Muscle layer of duodenum (tissue), 2 donors: Measurements from ENCODE around the gene CCDC63.

ENCODE experiments used
- H3K27ac ChIP-seq: one replicate; pipeline ENCODE4 v1.7.0; 2013; ENCODE audit warnings: mild to moderate bottlenecking, low read length
- H3K27me3 ChIP-seq: one replicate; pipeline ENCODE4 v1.7.0; 2013; ENCODE audit warnings: low read depth, mild to moderate bottlenecking, control low read depth, low read length
- H3K36me3 ChIP-seq, 2 donors: one replicate each; pipeline ENCODE4 v1.7.0; 2013; ENCODE audit warnings: low read length in 2 of 2, control low read depth in 1 of 2, mild to moderate bottlenecking in 1 of 2; ENCODE audit not compliant: insufficient read depth in 2 of 2, control insufficient read depth in 1 of 2
- H3K4me1 ChIP-seq, 2 donors: one replicate each; pipeline ENCODE4 v1.7.0; 2013; ENCODE audit warnings: low read length in 2 of 2, mild to moderate bottlenecking in 2 of 2, control low read depth in 1 of 2, moderate library complexity in 1 of 2; ENCODE audit not compliant: insufficient read depth in 2 of 2, control insufficient read depth in 1 of 2
- H3K4me3 ChIP-seq, 2 donors: one replicate each; pipeline ENCODE4 v1.7.0; 2013; ENCODE audit warnings: low read length in 2 of 2, low read depth in 1 of 2, mild to moderate bottlenecking in 1 of 2
- H3K9me3 ChIP-seq, 2 donors: one replicate each; pipeline ENCODE4 v1.7.0; 2013; ENCODE audit warnings: low read length in 2 of 2, control low read depth in 1 of 2, mild to moderate bottlenecking in 1 of 2; ENCODE audit not compliant: control insufficient read depth in 1 of 2
- donor health status: healthy.

Gene CCDC63

GRCh38 chr12:110908377-110909152 is 61.8 kb downstream of the CCDC63 start:
- peaks cover 3% of the 10 kb centered on the region for H3K27me3 ChIP-seq
- H3K27ac ChIP-seq: no peak overlapping the region
- no peak overlapping the region for H3K4me3 ChIP-seq
- H3K9me3 ChIP-seq: no peaks in the 10 kb centered on the region
- no peaks in the 10 kb centered on the region for H3K4me1 ChIP-seq
- H3K36me3 ChIP-seq: no peaks in the 10 kb centered on the region

DNA sequence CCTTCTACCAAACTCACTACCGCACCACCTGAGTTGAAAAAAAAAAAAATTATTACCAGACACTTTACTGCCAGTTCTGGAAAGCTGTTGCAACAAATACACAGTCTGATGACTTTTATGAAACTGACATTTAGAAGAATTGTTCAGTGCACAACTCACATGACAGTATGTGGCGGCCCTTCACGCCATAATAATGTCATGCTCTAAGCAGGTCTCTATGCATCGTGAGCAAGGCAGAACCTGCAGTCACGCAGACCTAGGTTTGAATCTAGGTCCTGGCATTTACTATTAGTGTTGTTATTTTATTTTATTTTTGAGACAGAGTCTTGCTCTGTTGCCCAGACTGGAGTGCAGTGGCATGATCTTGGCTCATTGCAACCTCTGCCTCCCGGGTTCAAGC is 65.5 kb downstream of the CCDC63 start:
- Histone ChIP-seq H3K36me3 (no peaks in the 10 kb centered on the region), H3K27me3 (no peaks in the 10 kb centered on the region), H3K4me1 (no peaks in the 10 kb centered on the region), H3K4me3 (no peak overlapping the region), H3K27ac (no peak overlapping the region), H3K9me3 (no peaks in the 10 kb centered on the region)

- no peak overlapping the region for H3K27ac ChIP-seq
- H3K4me3 ChIP-seq: no peak overlapping the region
- no peaks in the 10 kb centered on the region for H3K36me3 ChIP-seq
- H3K4me1 ChIP-seq: no peaks in the 10 kb centered on the region
- H3K27me3 ChIP-seq: no peaks in the 10 kb centered on the region
- H3K9me3 ChIP-seq: no peaks in the 10 kb centered on the region
Observed at GRCh38 chr12:110913119-110914056, 66.6 kb downstream of the CCDC63 start.

- Histone ChIP-seq H3K9me3 (no peaks in the 10 kb centered on the region), H3K27ac (no peak overlapping the region), H3K27me3 (no peaks in the 10 kb centered on the region), H3K4me1 (no peaks in the 10 kb centered on the region), H3K36me3 (no peaks in the 10 kb centered on the region), H3K4me3 (no peak overlapping the region)
Observed at GRCh38 chr12:110916295-110916875, 69.6 kb downstream of the CCDC63 start.

- H3K4me3 ChIP-seq: no peak overlapping the region
Observed at GRCh38 chr12:110917467-110917866, 70.7 kb downstream of the CCDC63 start.

GRCh38 chr12:110917961-110918360 is 71.2 kb downstream of the CCDC63 start:
- Histone ChIP-seq H3K9me3 (no peaks in the 10 kb centered on the region), H3K36me3 (no peaks in the 10 kb centered on the region), H3K4me3 (no peak overlapping the region)

More at GRCh38 chr12:110917467-110917866, 70.7 kb downstream of the CCDC63 start:
- Histone ChIP-seq H3K36me3 (no peaks in the 10 kb centered on the region), H3K9me3 (no peaks in the 10 kb centered on the region), H3K27ac (no peak overlapping the region), H3K4me1 (no peaks in the 10 kb centered on the region), H3K27me3 (no peaks in the 10 kb centered on the region)

DNA sequence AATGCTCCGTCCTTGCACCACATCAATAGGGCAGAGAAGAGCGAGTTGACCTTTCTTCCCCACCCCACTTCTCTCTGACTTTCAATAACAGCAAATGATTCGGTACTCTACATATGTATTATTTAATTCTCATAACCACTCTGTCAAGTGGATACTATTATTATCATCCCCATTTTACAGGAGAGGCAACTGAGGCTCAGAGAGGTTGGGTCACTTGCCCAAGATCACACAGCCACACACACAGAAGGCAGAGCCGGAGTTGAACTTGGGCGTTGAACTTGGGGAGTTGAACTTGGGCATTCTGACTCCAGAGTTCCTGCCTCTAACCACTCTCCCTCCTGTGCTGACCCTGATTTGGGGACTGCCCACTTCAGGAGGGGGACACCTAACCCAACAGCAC is 72.9 kb downstream of the CCDC63 start:
- Histone ChIP-seq H3K27ac (no peak overlapping the region), H3K36me3 (no peaks in the 10 kb centered on the region), H3K9me3 (no peaks in the 10 kb centered on the region), H3K4me1 (no peaks in the 10 kb centered on the region), H3K4me3 (no peak overlapping the region), H3K27me3 (no peaks in the 10 kb centered on the region)

More at GRCh38 chr12:110917961-110918360, 71.2 kb downstream of the CCDC63 start:
- Histone ChIP-seq H3K4me1 (no peaks in the 10 kb centered on the region), H3K27me3 (no peaks in the 10 kb centered on the region), H3K27ac (no peak overlapping the region)

- Histone ChIP-seq H3K27ac (no peak within 1 kb of the TSS), H3K9me3 (no peaks in the 10 kb centered on the region), H3K36me3 (no peaks in the 10 kb centered on the region), H3K4me3 (no peak within 1 kb of the TSS), H3K27me3 (no peaks in the 10 kb centered on the region), H3K4me1 (no peaks in the 10 kb centered on the region)
Observed at GRCh38 chr12:110920324-110920910, 73.6 kb downstream of the CCDC63 start, which contains the start of gene MYL2. MYL2 (minus strand) TSS chr12:110920579; CDS start chr12:110920529, 50 bp downstream.

DNA sequence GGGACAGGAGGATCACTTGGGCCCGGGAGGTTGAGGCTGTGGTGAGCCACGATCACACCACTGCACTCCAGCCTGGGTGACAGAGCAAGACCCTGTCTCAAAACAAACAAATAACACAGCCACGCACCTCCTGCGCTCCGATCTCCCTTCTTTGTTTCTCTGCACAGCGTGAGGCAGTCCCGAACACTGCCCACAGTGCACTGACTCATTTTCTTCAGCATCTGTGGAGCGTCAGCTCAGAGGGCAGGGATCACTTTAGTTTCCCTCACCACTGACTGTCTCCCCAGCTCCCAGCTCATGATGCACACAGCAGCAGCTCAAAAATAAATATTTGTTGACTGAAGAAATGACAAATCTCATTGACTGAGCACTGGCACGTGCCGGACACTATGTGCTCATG is 74.5 kb downstream of the CCDC63 start:
- Histone ChIP-seq H3K9me3 (no peaks in the 10 kb centered on the region), H3K36me3 (no peaks in the 10 kb centered on the region), H3K27ac (no peak overlapping the region), H3K4me3 (no peak overlapping the region), H3K4me1 (no peaks in the 10 kb centered on the region), H3K27me3 (no peaks in the 10 kb centered on the region)

DNA sequence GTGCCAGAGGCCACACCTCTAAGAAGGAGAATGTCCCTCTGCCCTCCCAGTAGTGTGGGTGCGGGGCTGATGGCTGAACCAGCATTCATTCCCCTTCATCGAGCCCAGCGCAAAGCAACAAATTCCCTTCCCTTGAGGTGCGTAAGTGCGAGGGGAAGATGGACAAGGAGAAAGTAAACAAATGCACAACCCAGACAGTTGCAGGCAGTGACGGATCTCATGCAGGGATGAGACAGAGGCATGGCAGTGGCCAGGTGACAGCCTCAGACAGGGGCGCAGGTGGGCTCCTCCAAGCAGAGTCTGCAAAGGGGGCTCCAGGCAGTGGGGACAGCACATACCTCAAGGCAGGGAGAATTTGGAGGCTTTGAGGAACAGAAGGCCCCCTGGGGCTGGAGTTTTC is 75.9 kb downstream of the CCDC63 start:
- Histone ChIP-seq H3K4me3 (no peak overlapping the region), H3K9me3 (no peaks in the 10 kb centered on the region), H3K36me3 (no peaks in the 10 kb centered on the region), H3K27me3 (no peaks in the 10 kb centered on the region), H3K4me1 (no peaks in the 10 kb centered on the region), H3K27ac (no peak overlapping the region)

GRCh38 chr12:110923192-110923591 is 76.4 kb downstream of the CCDC63 start:
- Histone ChIP-seq H3K4me3 (no peak overlapping the region), H3K9me3 (no peaks in the 10 kb centered on the region), H3K27me3 (no peaks in the 10 kb centered on the region), H3K27ac (no peak overlapping the region), H3K36me3 (no peaks in the 10 kb centered on the region), H3K4me1 (no peaks in the 10 kb centered on the region)
